K562 (cell line): ENCODE measurements around the gene DTL. TPM values are rescaled to one million over a fixed set of nuclear protein-coding genes. Genes with fewer than 3 reads are reported as not detected.

ENCODE experiments used
- BHLHE40 ChIP-seq: IDR thresholded peaks from 2 replicates; pipeline ENCODE4 v1.6.1; 2011; ENCODE audit warnings: low read length, improper control_type of control experiment
- CAMTA2 ChIP-seq: fragments of 250-450 bp; sonication (Bioruptor Pico); conservative IDR thresholded peaks from 2 replicates; pipeline ENCODE4 v1.5.1; 2022
- CBX5 ChIP-seq: IDR thresholded peaks from 2 replicates; pipeline ENCODE4 v1.6.1; 2014; ENCODE audit warnings: low read depth, borderline replicate concordance
- CHD2 ChIP-seq: IDR thresholded peaks from 2 replicates; pipeline ENCODE4 v1.6.1; 2011; ENCODE audit warnings: low read depth, low read length
- CREM ChIP-seq: IDR thresholded peaks from 2 replicates; pipeline ENCODE4 v1.6.1; 2014; ENCODE audit warnings: antibody characterized with exemption, low read depth
- DPF2 ChIP-seq: fragments of 450-650 bp; IDR thresholded peaks from 2 replicates; pipeline ENCODE4 v1.6.1; 2016
- FIP1L1 ChIP-seq: fragments of 200-400 bp; formaldehyde crosslinking; IDR thresholded peaks from 2 replicates; pipeline ENCODE4 v1.6.1; 2018; ENCODE audit warnings: mild to moderate bottlenecking, low read depth, low read length; ENCODE audit not compliant: poor library complexity, severe bottlenecking
- FOSL1 ChIP-seq: fragments of 200-800 bp; sonication (Bioruptor generic); conservative IDR thresholded peaks from 2 replicates; pipeline ENCODE4 v1.6.1; 2016; ENCODE audit warnings: missing genetic modification characterization, missing compliant biosample characterization
- KLF16 ChIP-seq: IDR thresholded peaks from 2 replicates; pipeline ENCODE4 v1.6.1; 2016; ENCODE audit warnings: antibody characterized with exemption
- MEF2A ChIP-seq: IDR thresholded peaks from 2 replicates; pipeline ENCODE4 v1.6.1; 2011; ENCODE audit warnings: low read depth, mild to moderate bottlenecking, low read length, moderate library complexity; ENCODE audit not compliant: control insufficient read depth
- NBN ChIP-seq: fragments of 450-650 bp; IDR thresholded peaks from 2 replicates; pipeline ENCODE4 v1.6.1; 2016; ENCODE audit warnings: low read depth, mild to moderate bottlenecking
- NCOA1 ChIP-seq: fragments of 450-650 bp; IDR thresholded peaks from 2 replicates; pipeline ENCODE4 v1.6.1; 2016; ENCODE audit warnings: low read depth
- RBM25 ChIP-seq: fragments of 200-400 bp; formaldehyde crosslinking; IDR thresholded peaks from 2 replicates; pipeline ENCODE4 v1.6.1; 2018; ENCODE audit warnings: low read length, low read depth, moderate library complexity; ENCODE audit not compliant: severe bottlenecking
- SMAD1 ChIP-seq: fragments of 150-350 bp; IDR thresholded peaks from 2 replicates; pipeline ENCODE4 v1.6.1; 2014; ENCODE audit warnings: low read length, low read depth; ENCODE audit not compliant: partially characterized antibody
- SMAD3 ChIP-seq: fragments of 450-650 bp; formaldehyde crosslinking; conservative IDR thresholded peaks from 2 replicates; pipeline ENCODE4 v1.4.0; 2020; ENCODE audit warnings: mild to moderate bottlenecking
- TAL1 ChIP-seq: fragments of 450-650 bp; IDR thresholded peaks from 2 replicates; pipeline ENCODE4 v1.6.1; 2016; ENCODE audit warnings: mild to moderate bottlenecking
- TEAD4 ChIP-seq, 2 experiments: sonication (generic) in 1 of 2; formaldehyde crosslinking in 1 of 2; IDR thresholded peaks; 2 replicates each; pipeline versions ENCODE4 v1.6.1 to v1.8.0; 2012 to 2022; ENCODE audit warnings: borderline replicate concordance in 1 of 2, inconsistent platforms in 1 of 2, low read length in 1 of 2, mild to moderate bottlenecking in 1 of 2, missing genetic modification reagents in 1 of 2
- TOE1 ChIP-seq, 2 experiments: fragments of 450-650 bp in 1 of 2; sonication (generic) in 1 of 2; formaldehyde crosslinking in 1 of 2; IDR thresholded peaks; 2 replicates each; pipeline versions ENCODE4 v1.7.1 to v1.8.0; 2016 to 2022; ENCODE audit warnings: borderline replicate concordance in 2 of 2, mild to moderate bottlenecking in 2 of 2, antibody characterized with exemption in 1 of 2, inconsistent platforms in 1 of 2, low read depth in 1 of 2, missing genetic modification reagents in 1 of 2, moderate library complexity in 1 of 2
- ZC3H8 ChIP-seq: fragments of 450-650 bp; IDR thresholded peaks from 2 replicates; pipeline ENCODE4 v1.6.1; 2017
- ZNF212 ChIP-seq: fragments of 450-650 bp; formaldehyde crosslinking; IDR thresholded peaks from 2 replicates; pipeline ENCODE4 v1.4.0; 2020; ENCODE audit warnings: mild to moderate bottlenecking
- ZNF282 ChIP-seq: sonication (generic); formaldehyde crosslinking; IDR thresholded peaks from 2 replicates; pipeline ENCODE4 v1.8.1; 2023; ENCODE audit warnings: missing genetic modification reagents
- ZNF507 ChIP-seq: conservative IDR thresholded peaks from 2 replicates; pipeline ENCODE4 v1.6.1; 2017; ENCODE audit warnings: missing genetic modification characterization, missing compliant biosample characterization
- ZNF75A ChIP-seq: fragments of 450-650 bp; formaldehyde crosslinking; IDR thresholded peaks from 2 replicates; pipeline ENCODE4 v1.4.0; 2020; ENCODE audit warnings: mild to moderate bottlenecking
- polyA plus RNA-seq, 8 experiments: library from polyadenylated mRNA; depleted of rRNA in 4 of 8; stranded (reverse) in 5 of 8; unstranded in 3 of 8; fragments of >200 nt; fragmentation: Nextera tagmentation in 2 of 8; fragmentation: Illumina TruSeq in 1 of 8; extraction: Ambion mirVana in 2 of 8; extraction: Trizol in 1 of 8; gene quantifications; 2 replicates each; pipeline versions ENCODE4 v1.2.1 to v1.2.3, GENCODE V29; 2011 to 2014; ENCODE audit warnings: inconsistent platforms in 1 of 8, missing spikeins in 1 of 8
- total RNA-seq, 7 experiments: library from RNA; depleted of rRNA in 6 of 7; stranded (reverse); fragments of >200 nt in 6 of 7; fragmentation: Illumina TruSeq in 2 of 7; extraction: Trizol in 2 of 7; gene quantifications; 2 replicates each; pipeline versions ENCODE4 v1.2.1 to v1.2.3, GENCODE V29; 2011 to 2021; ENCODE audit warnings: low replicate concordance in 1 of 7
- TF ChIP-seq, protein P1 (sequence below), 2 experiments: fragments of 450-650 bp; IDR thresholded peaks; 2 replicates each; pipeline ENCODE4 v1.6.1; 2016
- TF ChIP-seq, protein P2 (sequence below), 2 experiments: IDR thresholded peaks in 1 of 2; conservative IDR thresholded peaks in 1 of 2; 2 replicates each; pipeline ENCODE4 v1.6.1; 2016; ENCODE audit warnings: low read depth in 2 of 2, mild to moderate bottlenecking in 1 of 2, missing compliant biosample characterization in 1 of 2, missing genetic modification characterization in 1 of 2, moderate library complexity in 1 of 2
- TF ChIP-seq, protein P3 (sequence below): fragments of 450-650 bp; formaldehyde crosslinking; IDR thresholded peaks from 2 replicates; pipeline ENCODE4 v1.4.0; 2020; ENCODE audit warnings: mild to moderate bottlenecking, moderate library complexity

The DTL gene
- total and polyA plus RNA-seq, 9 of the 15 experiments (the other 6 are each of a cell fraction or from before 2014, with no cell fraction given), result 38.3 to 81.0 (median 63.2) TPM

DNA sequence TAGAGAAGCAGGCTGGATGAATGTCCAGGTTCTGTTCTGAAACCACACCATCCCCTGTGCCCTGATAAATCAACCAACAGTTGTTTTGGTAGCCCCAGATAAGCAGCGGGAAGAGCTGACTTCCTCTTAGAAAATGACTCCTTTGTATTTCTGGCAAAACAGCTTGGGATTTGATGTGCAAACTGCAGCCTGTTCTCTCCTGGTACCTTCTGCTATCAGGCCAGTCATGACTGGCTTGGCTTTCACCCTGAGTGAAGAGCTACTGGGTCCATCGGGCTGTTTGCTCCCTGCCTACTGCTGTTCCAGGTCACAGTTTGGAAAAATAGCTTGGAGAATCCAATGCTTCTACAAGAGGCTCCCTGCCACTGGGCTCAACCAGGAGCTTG is 116.8 kb downstream of the DTL start (continued):
- TF ChIP-seq, protein P1, sequence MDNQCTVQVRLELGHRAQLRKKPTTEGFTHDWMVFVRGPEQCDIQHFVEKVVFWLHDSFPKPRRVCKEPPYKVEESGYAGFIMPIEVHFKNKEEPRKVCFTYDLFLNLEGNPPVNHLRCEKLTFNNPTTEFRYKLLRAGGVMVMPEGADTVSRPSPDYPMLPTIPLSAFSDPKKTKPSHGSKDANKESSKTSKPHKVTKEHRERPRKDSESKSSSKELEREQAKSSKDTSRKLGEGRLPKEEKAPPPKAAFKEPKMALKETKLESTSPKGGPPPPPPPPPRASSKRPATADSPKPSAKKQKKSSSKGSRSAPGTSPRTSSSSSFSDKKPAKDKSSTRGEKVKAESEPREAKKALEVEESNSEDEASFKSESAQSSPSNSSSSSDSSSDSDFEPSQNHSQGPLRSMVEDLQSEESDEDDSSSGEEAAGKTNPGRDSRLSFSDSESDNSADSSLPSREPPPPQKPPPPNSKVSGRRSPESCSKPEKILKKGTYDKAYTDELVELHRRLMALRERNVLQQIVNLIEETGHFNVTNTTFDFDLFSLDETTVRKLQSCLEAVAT (IDR thresholded peaks at IDR 0.05), result peak; percentile 22 to 91; a peak in 2 of 4 replicates
- TF ChIP-seq ZNF212 (no peak), TAL1 (peak; percentile 98), RBM25 (no peak), CBX5 (peak; percentile 34; the same call in 1 of the 2 replicates), TOE1 (IDR thresholded peaks at IDR 0.05; ENCODE audit: borderline replicate concordance) (peak; percentile 49; the same call in 1 of the 2 replicates), TOE1 (CRISPR knock-in tag; IDR thresholded peaks at IDR 0.05; ENCODE audit: borderline replicate concordance, low read depth) (no peak), CAMTA2 (CRISPR knock-in tag) (no peak), KLF16 (peak; percentile 98), BHLHE40 (peak; percentile 62; the same call in 1 of the 2 replicates), ZNF282 (CRISPR knock-in tag) (no peak), SMAD1 (peak; percentile 88), SMAD3 (CRISPR knock-in tag) (peak; percentile 87), FOSL1 (peak; percentile 88), FIP1L1 (no peak), CHD2 (no peak), NBN (peak; percentile 90), ZNF507 (tag) (no peak), ZC3H8 (no peak), NCOA1 (peak; percentile 92), TEAD4 (IDR thresholded peaks at IDR 0.05; ENCODE audit: low read length) (peak; percentile 99), TEAD4 (CRISPR knock-in tag; IDR thresholded peaks at IDR 0.05; ENCODE audit: borderline replicate concordance) (no peak), CREM (peak; percentile 77), DPF2 (peak; percentile 99), MEF2A (peak; percentile 70), ZNF75A (CRISPR knock-in tag) (no peak)
- TF ChIP-seq, protein P2, sequence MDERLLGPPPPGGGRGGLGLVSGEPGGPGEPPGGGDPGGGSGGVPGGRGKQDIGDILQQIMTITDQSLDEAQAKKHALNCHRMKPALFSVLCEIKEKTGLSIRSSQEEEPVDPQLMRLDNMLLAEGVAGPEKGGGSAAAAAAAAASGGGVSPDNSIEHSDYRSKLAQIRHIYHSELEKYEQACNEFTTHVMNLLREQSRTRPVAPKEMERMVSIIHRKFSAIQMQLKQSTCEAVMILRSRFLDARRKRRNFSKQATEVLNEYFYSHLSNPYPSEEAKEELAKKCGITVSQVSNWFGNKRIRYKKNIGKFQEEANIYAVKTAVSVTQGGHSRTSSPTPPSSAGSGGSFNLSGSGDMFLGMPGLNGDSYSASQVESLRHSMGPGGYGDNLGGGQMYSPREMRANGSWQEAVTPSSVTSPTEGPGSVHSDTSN (CRISPR knock-in tag; IDR thresholded peaks at IDR 0.05; ENCODE audit: low read depth), result no peak
- TF ChIP-seq, protein P2 (tag; conservative IDR thresholded peaks at IDR 0.05; ENCODE audit: low read depth), result peak; percentile 86
- TF ChIP-seq, protein P3, sequence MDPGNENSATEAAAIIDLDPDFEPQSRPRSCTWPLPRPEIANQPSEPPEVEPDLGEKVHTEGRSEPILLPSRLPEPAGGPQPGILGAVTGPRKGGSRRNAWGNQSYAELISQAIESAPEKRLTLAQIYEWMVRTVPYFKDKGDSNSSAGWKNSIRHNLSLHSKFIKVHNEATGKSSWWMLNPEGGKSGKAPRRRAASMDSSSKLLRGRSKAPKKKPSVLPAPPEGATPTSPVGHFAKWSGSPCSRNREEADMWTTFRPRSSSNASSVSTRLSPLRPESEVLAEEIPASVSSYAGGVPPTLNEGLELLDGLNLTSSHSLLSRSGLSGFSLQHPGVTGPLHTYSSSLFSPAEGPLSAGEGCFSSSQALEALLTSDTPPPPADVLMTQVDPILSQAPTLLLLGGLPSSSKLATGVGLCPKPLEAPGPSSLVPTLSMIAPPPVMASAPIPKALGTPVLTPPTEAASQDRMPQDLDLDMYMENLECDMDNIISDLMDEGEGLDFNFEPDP, result no peak
